T47D (cell line): ENCODE measurements around the gene PDK4.

Experiments
- DNase-seq, 2 experiments: peaks; one replicate each; pipeline versions ENCODE4 v3.0.0 to v3.0.0-alpha.2; 2011 to 2012; ENCODE audit warnings: low read depth in 1 of 2, low spot score in 1 of 2
- JUND ChIP-seq: IDR thresholded peaks from 2 replicates; pipeline ENCODE4 v1.6.1; 2012; ENCODE audit warnings: low read depth
- in situ Hi-C: cut with HindIII; loops from 2 replicates; pipeline ENCODE4 v1.10.0; 2016; ENCODE audit warnings: low sequenced_read_pairs, low pct_unique_long_range_greater_than_20kb

The PDK4 gene

GRCh38 chr7:95596198-95597063 is at the start of gene PDK4:
PDK4 (minus strand) TSS chr7:95596516; CDS start chr7:95596293, 223 bp downstream.
- peak; percentile 33 to 87 for DNase-seq
- in situ Hi-C loops: no loop called here
- no peak for TF ChIP-seq JUND

- in situ Hi-C loops: no loop called here
- DNase-seq: no peak
- no peak for TF ChIP-seq JUND
Measured at GRCh38 chr7:95642173-95642572, 45.9 kb upstream of the PDK4 start.

GRCh38 chr7:95636140-95636940 is 40.0 kb upstream of the PDK4 start:
- no peak for DNase-seq
- in situ Hi-C loops: no loop called here
- TF ChIP-seq JUND: no peak

- in situ Hi-C loops: no loop called here
- no peak for TF ChIP-seq JUND
- DNase-seq: no peak
Measured at GRCh38 chr7:95632609-95633008, 36.3 kb upstream of the PDK4 start.

GRCh38 chr7:95631527-95631926 is 35.2 kb upstream of the PDK4 start:
- in situ Hi-C loops: no loop called here
- no peak for DNase-seq
- TF ChIP-seq JUND: no peak

GRCh38 chr7:95630702-95631458 is 34.6 kb upstream of the PDK4 start:
- DNase-seq: no peak
- TF ChIP-seq JUND: no peak
- in situ Hi-C loops: no loop called here

GRCh38 chr7:95628831-95629439 is 32.6 kb upstream of the PDK4 start:
- TF ChIP-seq JUND: no peak
- DNase-seq: no peak
- in situ Hi-C loops: no loop called here

- in situ Hi-C loops: no loop called here
- no peak for DNase-seq
- no peak for TF ChIP-seq JUND
Measured at GRCh38 chr7:95623788-95624187, 27.5 kb upstream of the PDK4 start.

- no peak for DNase-seq
- TF ChIP-seq JUND: no peak
- in situ Hi-C loops: no loop called here
Measured at GRCh38 chr7:95622859-95623258, 26.5 kb upstream of the PDK4 start.

- TF ChIP-seq JUND: no peak
- DNase-seq: no peak
- in situ Hi-C loops: no loop called here
Measured at GRCh38 chr7:95622001-95622549, 25.8 kb upstream of the PDK4 start.

- no peak for TF ChIP-seq JUND
- in situ Hi-C loops: no loop called here
Measured at GRCh38 chr7:95621404-95621803, 25.1 kb upstream of the PDK4 start.

GRCh38 chr7:95620631-95621030 is 24.3 kb upstream of the PDK4 start:
- no peak for DNase-seq
- TF ChIP-seq JUND: no peak
- in situ Hi-C loops: no loop called here

More at GRCh38 chr7:95621404-95621803, 25.1 kb upstream of the PDK4 start:
- DNase-seq: no peak
